ENCODE data around the gene ENPP6.
A peak's percentile ranks its signal among the peaks of the same experiment; 100 is the strongest.

ENPP6 gene

DNA sequence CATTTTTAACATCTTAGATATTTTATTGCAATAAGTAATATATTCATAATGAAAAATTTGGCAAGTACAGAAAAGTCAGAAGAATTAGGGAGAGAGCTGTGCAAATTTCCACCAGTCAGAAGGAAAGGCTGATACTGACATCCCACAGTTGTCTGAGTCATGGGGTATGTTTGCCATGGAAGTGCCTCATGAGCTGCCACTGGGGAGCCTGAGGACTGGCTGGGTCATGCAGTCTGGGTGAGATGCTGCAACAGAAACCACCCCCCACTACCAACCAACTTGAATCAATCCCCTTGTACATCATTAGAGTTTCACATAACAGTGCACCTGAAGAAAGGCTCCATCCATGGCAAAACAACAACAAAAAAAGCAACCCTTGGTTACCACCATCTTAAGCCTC is 45.2 kb upstream of the ENPP6 start:
- Histone ChIP-seq H3K27ac (peak overlapping the region; percentile 89), H3K9me3 (no peaks in the 10 kb centered on the region), H3K36me3 (no peaks in the 10 kb centered on the region), H3K4me3 (ENCODE audit: low read depth in 1 of 2, low read length in 1 of 2) (no peak overlapping the region), H3K4me1 (ENCODE audit: control insufficient read depth in 1 of 2, insufficient read depth in 1 of 2, low read depth in 1 of 2, low read length in 1 of 2) (peaks cover 82 to 94% of the 10 kb centered on the region in 2 experiments), H3K27me3 (no peaks in the 10 kb centered on the region)
- TF ChIP-seq, protein P1, sequence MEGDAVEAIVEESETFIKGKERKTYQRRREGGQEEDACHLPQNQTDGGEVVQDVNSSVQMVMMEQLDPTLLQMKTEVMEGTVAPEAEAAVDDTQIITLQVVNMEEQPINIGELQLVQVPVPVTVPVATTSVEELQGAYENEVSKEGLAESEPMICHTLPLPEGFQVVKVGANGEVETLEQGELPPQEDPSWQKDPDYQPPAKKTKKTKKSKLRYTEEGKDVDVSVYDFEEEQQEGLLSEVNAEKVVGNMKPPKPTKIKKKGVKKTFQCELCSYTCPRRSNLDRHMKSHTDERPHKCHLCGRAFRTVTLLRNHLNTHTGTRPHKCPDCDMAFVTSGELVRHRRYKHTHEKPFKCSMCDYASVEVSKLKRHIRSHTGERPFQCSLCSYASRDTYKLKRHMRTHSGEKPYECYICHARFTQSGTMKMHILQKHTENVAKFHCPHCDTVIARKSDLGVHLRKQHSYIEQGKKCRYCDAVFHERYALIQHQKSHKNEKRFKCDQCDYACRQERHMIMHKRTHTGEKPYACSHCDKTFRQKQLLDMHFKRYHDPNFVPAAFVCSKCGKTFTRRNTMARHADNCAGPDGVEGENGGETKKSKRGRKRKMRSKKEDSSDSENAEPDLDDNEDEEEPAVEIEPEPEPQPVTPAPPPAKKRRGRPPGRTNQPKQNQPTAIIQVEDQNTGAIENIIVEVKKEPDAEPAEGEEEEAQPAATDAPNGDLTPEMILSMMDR (IDR thresholded peaks at IDR 0.05) = no peak

DNA sequence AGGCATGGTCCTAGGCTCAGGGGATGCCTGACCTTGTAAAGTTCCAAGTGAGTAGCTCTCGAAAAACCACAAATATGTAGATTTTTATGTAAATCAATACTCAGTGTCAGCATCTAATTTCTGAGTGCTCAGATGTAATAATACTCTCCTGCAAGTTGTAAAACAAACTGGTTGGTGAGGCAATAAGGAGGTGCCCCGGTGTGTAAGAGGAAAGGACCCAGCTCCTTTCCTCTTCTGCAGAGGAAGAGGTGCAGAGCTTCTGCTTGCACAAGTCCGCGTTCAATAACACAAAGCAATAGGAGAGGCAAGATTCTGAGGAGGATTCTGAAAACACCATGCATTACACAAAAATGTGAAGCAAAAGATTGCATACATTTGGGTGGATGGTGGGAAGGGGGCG is 43.6 kb upstream of the ENPP6 start:
- TF ChIP-seq, protein P1 (IDR thresholded peaks at IDR 0.05) = no peak
- Histone ChIP-seq H3K4me1 (ENCODE audit: control insufficient read depth in 1 of 2, insufficient read depth in 1 of 2, low read depth in 1 of 2, low read length in 1 of 2) (peaks cover 70 to 96% of the 10 kb centered on the region in 2 experiments), H3K27ac (peak overlapping the region; percentile 89), H3K4me3 (ENCODE audit: low read depth in 1 of 2, low read length in 1 of 2) (peak overlapping the region; percentile 29 to 34), H3K27me3 (no peaks in the 10 kb centered on the region), H3K36me3 (no peaks in the 10 kb centered on the region), H3K9me3 (no peaks in the 10 kb centered on the region)

DNA sequence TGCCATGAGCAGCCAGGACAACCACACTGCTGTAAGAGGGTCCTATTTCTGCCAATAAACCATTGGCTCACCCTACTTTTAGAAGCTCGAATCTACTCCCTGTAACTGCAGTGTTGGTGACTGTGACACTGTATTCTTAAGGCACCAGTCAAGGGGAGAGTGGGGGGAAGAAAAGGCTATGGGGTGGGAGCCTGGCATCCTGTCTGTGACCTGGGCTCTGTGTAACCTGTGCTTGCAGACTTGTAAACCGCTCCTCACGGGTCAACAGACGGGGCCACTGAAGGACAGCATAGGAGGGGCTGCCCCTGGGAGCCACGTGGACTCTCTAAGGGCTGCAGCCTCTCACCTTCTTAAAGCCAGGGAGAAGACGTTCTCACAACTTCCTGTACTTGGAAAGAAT is 42.2 kb upstream of the ENPP6 start:
- TF ChIP-seq, protein P1 (IDR thresholded peaks at IDR 0.05) = no peak
- Histone ChIP-seq H3K27ac (peak overlapping the region; percentile 89), H3K27me3 (no peaks in the 10 kb centered on the region), H3K4me1 (ENCODE audit: control insufficient read depth in 1 of 2, insufficient read depth in 1 of 2, low read depth in 1 of 2, low read length in 1 of 2) (peaks cover 69 to 93% of the 10 kb centered on the region in 2 experiments), H3K9me3 (no peaks in the 10 kb centered on the region), H3K36me3 (no peaks in the 10 kb centered on the region), H3K4me3 (ENCODE audit: low read depth in 1 of 2, low read length in 1 of 2) (no peak overlapping the region)

DNA sequence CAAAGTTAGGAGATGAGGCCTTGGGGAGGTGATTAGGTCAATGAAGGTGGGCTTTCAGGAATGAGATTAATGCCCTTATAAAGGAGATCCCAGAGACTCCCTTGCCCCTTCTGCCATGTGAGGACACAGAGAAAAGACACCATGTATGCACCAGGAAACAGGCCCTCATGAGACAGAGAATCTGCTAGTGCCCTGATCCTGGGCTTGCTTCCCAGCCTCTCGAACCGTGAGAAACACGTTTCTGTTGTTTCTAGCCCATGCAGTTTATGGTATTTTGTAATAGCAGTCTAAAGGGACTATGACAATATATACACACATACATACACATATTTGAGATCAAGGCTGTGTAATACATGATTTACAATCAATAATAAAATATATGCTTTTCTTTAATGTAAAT is 41.4 kb upstream of the ENPP6 start:
- Histone ChIP-seq H3K4me3 (ENCODE audit: low read depth in 1 of 2, low read length in 1 of 2) (no peak overlapping the region), H3K27ac (no peak overlapping the region), H3K9me3 (no peaks in the 10 kb centered on the region), H3K4me1 (ENCODE audit: control insufficient read depth in 1 of 2, insufficient read depth in 1 of 2, low read depth in 1 of 2, low read length in 1 of 2) (peaks cover 74 to 90% of the 10 kb centered on the region in 2 experiments), H3K36me3 (no peaks in the 10 kb centered on the region), H3K27me3 (no peaks in the 10 kb centered on the region)
- TF ChIP-seq, protein P1 (IDR thresholded peaks at IDR 0.05) = no peak

DNA sequence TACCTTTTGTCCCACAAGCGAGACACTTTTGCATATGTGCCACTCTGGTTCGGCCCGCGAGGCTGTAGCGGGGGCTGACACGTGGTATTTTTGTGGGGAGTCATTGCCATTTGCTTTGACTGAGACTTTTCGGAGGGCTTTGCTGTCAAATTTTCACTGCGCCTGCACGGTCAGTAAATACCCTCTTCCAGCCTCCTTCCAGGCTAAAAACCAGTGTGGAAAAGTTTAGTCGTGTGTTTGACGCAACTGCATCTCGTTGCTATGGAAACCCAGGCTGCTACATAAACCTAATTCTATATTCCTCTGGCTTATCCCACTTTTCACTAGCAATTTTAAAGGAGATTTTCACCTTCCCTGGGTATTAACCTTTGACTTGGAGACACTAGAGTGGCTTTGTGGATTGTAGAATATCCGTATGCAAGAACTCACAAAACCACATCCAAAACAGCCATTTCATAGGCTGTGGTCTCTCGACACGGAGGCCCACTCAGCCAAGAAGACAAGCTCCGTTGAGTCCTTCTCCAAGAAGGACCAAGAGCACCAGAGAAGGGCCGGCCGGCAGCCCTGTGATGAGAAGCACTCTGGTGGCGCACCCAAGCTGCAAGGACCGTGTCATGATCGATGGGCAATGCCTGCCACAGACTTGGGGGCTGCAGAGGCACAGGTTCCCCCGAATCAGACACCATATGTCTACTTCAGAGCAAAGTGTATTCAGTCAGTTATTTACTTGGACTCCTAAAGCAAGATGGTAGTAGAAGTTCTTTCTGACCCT is 38.4 kb upstream of the ENPP6 start:
- no peaks in the 10 kb centered on the region for H3K9me3 ChIP-seq
- no peaks in the 10 kb centered on the region for H3K27me3 ChIP-seq
- H3K36me3 ChIP-seq = no peaks in the 10 kb centered on the region
- H3K27ac ChIP-seq = no peak overlapping the region
- peaks cover 55 to 67% of the 10 kb centered on the region in 2 experiments for H3K4me1 ChIP-seq (ENCODE audit: control insufficient read depth in 1 of 2, insufficient read depth in 1 of 2, low read depth in 1 of 2, low read length in 1 of 2)
- no peak overlapping the region for H3K4me3 ChIP-seq (ENCODE audit: low read depth in 1 of 2, low read length in 1 of 2)
- TF ChIP-seq, protein P1 (IDR thresholded peaks at IDR 0.05) = no peak

All from neutrophil (primary cell).